Measurements from ENCODE around the gene CBLL1.

CBLL1 gene, protein sequence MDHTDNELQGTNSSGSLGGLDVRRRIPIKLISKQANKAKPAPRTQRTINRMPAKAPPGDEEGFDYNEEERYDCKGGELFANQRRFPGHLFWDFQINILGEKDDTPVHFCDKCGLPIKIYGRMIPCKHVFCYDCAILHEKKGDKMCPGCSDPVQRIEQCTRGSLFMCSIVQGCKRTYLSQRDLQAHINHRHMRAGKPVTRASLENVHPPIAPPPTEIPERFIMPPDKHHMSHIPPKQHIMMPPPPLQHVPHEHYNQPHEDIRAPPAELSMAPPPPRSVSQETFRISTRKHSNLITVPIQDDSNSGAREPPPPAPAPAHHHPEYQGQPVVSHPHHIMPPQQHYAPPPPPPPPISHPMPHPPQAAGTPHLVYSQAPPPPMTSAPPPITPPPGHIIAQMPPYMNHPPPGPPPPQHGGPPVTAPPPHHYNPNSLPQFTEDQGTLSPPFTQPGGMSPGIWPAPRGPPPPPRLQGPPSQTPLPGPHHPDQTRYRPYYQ

DNA sequence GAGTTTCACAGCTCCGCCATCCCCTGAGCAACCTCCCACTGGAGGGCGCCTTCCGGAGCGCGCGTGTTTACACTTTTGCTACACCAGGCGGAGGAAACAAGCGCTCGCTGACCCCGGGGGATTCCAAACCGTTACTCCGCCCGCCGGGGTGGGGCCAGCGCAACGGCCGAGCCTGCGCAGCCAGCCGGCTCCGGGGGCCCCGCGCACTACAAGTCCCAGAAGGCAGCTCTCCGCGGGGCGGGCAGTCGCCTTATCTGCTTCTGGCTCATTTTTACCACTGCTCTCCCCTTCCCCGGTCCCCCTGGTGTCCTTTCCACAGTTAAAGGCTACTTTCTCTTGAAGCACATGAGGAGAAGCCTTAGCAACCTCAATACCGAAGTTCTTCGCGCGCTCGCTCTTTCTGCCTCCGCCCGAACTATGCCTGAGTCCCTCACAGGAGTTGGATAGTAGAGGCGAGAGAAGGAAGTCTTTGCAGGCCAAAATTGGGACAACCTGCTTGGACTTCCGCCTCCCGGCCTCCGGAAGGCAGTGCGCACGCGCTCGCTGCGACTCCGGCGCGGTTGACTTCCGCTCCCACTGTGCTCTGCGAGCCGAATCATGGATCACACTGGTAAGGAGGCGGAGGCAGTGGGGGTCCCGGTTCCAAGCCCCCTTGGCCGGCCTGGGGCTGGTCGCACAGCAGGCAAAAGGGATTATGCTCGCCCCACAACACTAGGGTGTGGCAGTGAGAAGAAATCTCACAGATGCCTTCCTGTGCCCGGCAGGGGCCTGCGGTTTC lies at the start of gene CBLL1:
TSS of gene CBLL1 (plus strand) at position 576 of the 778 bp plus-strand sequence. CDS start at position 598, 22 bp downstream.
- peak; percentile 95 to 97 for DNase-seq

DNA sequence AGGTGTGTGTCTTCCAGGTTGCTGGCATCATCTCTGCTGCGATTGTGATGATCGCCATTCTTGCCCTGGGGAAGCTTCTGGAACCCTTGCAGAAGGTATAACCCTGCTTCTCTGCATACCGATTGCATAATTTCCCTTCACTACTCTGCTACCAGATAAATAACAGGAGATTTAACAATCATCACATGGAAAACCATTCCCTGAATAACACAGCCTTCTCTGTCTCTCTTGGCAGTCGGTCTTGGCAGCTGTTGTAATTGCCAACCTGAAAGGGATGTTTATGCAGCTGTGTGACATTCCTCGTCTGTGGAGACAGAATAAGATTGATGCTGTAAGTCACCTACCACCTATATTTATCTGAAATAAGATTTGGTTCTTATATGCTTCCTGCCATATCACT lies 49.6 kb upstream of the CBLL1 start:
- DNase-seq: no peak

DNA sequence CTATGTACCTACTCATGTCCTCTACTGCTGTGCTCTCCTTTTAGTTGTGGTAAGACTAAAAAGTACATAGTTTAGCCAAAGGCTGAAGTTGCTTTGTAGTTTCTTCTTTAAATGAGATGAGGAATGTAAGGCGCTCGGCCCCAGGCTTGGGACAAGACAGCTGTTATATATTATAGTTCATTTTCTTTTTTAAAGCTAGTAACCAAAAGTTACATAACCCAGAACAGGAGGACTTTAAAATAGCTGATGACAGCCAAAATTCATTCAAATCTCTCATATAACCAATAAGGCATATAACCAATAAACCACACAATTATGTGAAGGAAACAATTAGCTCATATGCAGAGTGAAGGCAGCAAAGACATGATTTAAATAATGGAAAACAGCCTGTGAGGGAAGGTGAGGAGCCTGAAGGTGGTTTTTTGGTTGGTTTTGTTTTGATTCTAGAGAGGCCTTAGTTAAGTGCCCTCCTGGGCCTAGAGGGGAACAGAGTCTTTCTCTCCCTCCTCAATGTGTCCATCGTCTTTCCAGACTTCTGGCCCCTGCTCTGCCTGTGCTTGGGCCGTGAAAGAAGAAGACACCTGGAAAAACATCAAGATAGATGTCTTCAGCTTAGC lies 47.5 kb upstream of the CBLL1 start:
- DNase-seq: no peak

DNA sequence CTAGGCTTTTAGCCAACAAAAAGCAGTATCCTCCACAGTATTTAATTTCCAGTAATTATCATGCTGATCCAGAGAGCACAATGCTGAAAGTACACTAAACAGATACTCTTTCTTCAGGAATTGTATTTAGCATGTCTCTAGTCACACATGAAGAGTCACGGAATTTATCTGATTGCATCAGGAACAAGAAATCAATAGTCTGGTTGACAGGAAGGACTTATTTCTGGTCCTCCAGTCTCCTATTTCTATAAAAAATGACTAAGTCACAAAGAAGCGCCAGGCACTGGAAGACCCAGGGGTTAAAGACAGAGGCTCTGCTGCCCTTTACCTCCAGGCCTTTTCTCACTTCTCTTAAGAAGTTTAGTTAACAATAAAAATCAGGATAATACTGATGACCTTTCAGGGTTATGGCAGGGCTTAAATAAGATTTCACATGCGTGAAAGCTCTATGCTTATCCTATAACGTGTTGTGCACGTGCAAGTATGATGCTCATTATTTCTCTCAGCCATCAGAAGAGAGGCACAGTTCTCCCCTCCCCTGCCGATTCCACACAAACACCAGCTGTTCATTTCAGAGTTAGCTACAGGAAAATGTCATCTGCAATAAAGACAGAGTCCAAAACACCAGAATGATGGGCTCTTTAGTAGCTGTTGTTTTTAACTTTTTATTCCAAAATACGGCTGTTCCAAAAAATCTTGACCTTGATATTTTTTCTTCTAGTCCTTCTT lies 46.5 kb upstream of the CBLL1 start:
- DNase-seq: no peak

DNA sequence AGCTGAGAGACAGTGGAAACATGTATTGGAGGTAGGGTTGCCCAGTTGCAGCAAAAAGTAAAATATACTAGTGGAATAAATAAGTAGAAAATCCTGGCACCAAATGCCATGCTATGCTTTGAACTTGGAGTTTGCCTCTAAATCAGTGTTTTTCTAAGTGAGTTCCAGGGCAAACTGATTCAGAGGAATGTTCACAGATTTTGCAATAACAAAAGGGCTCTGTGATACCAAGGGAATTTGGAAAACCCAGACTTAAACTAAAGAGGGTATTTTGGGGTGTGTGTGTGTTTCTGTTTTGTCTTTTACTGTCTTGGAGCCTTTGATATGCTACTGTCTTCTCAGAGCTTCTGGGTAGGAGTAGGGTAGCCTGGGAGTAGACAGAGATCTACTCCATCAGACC lies 43.4 kb upstream of the CBLL1 start:
- no peak for DNase-seq

DNA sequence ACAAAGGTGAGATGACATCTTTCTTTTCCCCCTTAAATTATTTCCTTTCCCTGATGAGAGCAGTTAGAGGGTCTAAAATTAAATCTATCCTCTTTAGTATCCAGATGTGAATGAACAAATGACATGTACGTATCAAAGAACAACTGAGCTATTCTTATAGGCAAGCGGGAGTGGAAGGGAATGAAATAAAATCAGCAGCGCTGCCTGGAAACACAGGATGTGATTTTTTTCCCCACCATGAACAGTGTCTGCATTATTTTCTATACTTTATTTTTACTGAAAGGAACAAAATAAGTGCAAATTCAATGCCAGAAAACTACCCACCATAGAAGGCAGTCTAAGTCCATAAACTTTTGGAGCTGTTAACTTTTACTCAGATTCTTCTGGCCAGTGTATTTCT lies 42.8 kb upstream of the CBLL1 start:
- DNase-seq: no peak

DNA sequence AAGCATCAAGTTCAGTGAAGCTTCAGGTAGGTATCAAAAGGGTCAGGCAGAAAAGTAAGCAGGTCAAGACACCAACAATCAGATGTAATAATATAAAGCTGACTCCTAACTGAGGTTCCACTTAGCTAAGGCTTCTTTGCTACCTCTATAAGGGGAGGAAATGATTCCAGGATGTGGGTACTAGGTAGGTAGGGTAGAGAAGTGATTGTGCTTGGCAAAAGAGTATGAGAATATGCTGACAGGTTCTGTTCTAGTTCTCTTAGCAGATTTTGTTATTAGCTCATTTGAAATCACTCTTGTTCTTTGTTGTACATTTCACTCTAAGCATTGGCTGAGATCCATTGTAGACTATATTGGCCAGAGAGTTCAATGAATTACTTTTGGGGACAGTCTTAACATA lies 40.7 kb upstream of the CBLL1 start:
- DNase-seq: no peak

DNA sequence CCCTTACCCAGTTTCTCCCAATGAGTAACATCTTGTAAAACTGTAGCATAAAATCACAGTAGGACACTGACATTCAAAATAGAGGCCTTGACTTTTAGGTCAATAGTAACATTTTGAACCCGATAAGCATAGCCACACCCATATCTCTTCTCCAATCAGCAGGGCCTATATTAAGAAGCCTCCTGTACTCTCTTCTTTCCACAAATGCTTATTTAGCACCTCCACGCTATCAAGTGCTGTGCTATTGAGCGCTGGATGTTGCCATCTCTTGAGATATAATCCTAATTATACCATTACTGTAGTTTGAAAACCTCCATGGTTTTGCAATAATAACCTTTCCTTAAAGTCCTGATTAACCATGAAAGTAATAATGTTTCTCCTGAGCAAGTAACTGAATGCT lies 40.1 kb upstream of the CBLL1 start:
- no peak for DNase-seq

DNA sequence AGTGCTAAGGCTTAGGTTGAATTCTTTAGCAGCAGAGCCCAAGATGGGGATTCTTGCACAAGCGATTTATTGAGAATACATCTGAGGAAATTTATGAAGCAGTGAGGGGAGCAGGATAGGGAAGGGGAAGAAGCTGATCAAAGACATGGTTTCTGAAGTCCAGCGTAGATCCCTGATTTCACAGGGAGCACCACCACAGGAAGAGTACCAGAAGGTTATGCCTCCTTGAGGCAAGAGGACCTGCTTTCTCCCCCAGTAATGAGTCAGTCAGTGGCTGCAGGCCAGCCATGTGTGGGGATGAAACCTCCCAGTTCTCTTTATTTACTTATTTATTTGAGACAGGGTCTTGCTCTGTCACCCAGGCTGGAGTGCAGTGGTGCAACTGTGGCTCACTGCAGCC lies 35.0 kb upstream of the CBLL1 start:
- DNase-seq: no peak

DNA sequence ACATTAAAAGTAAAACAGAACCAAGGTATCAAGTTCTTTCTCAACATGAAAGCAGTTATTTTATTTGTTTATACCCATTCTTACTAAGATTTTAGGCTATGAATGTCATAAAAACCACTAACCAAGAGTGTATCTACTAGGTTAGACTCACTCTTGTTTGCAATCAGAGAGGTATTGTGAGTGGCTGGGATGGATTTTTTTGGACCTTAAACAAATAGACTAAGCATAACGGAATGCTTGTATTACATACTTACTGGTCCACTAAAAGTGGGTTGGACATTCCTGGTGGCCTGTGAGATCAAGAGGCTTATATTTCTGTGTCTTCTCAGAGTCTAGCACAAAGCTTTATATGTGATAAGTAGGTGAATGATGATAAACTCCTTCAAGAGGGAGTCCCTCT lies 32.6 kb upstream of the CBLL1 start:
- DNase-seq: no peak

DNA sequence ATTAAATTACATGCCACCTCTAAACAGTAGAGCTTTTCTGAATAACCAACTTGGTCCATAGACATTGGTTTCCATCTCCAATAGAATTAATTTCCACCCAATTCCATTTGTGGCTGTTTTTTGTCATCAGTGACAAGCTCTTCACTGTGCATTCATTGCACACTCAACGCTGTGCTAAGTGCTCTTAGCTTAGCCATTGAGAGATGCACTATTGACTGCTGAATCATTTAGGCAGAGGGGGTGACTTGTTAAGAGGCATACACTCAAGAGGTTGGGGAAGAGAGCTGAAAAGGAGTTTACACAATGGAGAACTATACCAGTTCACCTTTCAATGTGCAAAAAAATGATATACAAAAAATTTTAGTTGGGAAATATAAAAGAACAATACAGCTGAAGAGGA lies 31.9 kb upstream of the CBLL1 start:
- DNase-seq: no peak

DNA sequence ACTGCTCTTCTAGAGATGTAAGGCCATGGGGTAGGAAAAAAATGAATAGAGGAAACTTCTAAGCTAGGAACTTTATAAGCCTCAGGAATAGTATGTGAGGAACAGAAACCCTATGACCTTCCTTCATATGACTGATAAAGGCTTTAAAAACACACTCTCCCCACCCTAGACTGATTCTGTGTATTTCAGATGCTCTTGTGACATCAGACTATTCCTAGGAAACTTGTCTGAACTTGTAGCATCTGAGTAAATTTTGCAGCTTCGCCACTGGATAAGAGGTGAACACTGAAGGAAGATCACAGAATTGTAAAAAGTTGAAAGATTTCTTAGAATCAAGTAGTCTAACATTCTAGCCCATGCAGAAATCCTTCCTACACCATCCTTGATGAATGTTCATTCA lies 31.0 kb upstream of the CBLL1 start:
- DNase-seq: no peak

DNA sequence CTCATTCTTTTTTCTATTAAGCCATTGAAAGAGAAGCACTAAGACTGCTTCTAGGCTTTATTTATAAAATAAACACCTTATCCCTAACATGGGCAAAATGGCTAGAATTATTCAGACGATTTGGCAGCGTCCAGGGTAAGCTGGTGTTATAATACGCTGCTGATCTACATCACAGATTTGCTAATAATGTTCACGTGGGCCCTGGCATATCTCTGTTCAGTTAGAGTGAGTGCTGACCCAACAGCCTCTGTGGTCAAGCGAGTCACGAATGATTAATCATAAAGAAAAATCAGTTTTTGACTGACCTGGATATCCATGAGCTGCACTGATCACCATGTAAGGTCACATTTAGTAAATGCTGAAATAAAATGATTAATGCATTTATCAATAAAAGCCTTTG lies 28.4 kb upstream of the CBLL1 start:
- no peak for DNase-seq

DNA sequence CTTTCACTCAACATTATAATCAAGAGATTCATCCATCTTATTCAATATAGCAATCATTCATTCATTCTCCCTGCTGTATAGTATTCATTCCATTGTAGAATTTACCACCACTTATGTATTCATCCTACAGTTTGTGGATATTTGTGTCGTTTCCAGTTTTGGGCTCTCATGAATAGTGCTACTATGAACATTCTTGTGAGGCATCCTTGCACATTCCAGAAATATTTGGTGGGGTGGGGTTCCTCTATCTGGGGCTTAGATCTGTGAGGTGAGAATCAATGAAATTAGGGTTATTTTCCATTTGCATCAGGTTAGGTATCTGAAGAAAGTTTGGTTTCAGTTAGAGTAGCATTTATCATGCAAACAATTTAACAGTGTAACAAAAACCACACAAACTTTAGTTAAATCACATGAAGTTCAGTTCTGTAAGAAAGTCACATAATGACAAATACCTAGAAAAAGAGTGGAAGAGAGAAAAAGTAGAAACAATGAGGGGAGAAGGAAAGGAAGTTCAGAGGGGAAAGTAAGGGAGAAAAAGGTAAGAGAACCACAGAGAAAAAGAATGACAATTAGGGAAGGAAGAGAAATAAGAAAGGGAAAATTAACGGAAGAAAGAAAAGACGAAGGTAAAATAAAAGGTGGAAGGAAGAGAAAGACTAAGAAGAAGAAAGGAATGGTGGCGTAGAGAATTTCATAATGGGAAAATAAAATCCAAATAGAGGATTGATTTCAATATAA lies 25.3 kb upstream of the CBLL1 start:
- DNase-seq: no peak

DNA sequence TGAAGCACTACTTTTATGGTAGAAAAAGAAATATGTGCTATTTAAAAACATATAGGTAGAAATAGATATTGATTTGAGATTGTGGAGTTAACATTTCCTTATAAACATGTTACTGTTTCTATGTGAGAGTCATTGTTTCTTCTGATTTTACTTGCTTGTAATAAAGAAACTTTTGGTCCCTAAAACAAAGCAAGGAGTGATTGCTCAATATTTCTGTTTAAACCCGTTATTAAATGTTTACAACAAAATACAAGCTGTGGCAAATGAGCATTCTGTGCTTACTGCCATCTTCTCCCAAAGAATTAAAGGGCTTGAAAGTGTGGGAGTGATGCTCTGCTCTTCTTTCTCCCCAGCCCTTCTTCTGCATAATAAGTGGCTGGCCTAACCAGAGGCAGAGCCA lies 22.7 kb upstream of the CBLL1 start:
- no peak for DNase-seq

DNA sequence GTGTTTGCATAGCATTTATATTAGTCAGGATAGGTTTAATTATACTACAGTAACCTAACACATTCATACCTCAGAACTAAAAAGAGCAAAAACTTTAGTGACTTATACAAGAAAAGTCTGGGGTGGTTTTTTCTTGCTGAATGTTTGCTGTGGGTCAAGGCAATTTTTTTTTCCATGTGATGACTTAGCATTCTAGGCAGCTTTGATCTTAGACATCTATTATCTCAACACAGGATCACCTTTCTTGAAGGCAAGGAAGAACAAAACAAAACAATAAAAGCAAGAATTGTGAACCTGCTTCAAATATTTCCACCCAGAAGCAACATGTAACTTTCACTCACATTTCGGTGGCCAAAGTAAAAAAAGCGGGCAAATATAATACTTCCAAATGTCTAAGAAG lies 20.7 kb upstream of the CBLL1 start:
- no peak for DNase-seq

DNA sequence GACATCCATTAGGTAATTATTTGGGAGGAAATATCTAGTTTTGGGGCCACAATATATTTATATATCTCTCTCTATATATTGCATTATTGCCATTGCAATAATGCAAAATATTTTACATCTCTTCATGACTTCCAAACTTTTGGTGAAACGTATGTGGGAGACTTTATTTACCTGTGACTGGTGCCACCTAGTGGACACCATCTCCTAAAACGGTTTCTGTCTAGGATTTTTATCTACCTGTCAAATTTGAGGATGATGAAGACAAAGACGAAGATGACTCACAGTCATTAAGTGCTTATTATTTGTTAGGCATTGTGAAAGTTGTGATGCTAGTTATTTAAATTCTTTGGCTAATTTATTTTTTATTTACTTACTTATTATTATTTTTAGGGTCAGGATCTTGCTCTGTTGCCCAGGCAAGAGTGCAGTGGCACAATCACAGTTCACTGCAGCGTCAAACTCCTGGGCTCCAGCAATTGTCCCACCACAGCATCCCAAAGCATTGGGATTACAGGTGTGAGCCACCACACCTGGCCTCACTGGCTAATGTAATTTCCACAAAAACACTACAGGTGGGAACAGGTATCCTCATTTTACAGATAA lies 18.7 kb upstream of the CBLL1 start:
- DNase-seq: peak; percentile 45 to 60

DNA sequence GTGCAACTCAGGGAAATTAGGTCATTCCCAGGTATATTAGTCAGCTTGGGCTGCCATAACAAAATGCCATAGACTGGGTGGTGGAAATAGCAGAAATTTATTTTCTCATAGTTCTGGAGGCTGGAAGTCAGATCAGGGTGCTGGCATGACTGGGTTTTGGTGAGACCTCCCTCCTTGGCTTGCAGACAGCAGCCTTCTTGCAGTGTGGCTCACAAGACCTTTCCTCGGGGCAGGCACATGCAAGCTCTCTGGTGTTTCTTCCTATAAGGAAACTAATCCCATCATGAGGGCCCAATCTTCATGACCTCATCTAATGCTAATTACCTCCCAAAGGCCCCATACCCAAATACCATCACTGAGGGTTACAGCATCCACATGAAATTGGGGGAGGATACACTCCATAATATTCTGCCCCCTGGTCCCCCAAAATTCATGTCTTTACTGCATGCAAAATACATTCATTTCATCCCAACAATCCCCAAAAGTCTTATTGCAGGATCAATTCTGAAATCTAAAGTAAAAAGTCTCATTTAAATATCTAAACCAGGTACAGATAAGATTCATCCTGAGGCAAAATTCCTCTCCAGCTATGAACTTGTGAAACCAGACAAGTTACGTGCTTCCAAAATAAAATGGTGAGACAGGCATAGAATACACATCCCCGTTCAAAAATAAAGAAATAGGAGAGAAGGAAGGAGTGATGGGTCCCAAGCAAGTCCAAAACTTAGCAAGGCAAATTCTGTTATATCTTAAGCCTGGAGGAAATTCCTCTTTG lies 17.4 kb upstream of the CBLL1 start:
- DNase-seq: no peak

DNA sequence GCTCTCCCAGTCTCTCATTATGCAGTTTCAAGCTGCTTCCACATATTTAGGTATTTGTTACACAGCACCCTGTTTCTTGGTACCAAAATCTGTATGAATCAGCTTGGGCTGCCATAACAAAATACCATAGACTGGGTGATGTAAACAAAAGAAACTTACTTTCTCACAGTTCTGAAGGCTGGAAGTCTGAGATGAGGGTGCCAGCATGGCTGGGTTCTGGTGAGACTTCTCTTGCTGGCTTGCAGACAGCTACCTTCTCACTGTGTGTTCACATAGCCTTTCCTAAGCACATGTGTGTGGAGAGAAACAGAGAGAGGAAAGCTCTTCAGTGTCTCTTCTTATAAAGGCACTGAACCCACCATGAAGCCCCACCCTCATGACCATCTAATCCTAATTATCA lies 15.7 kb upstream of the CBLL1 start:
- no peak for DNase-seq

DNA sequence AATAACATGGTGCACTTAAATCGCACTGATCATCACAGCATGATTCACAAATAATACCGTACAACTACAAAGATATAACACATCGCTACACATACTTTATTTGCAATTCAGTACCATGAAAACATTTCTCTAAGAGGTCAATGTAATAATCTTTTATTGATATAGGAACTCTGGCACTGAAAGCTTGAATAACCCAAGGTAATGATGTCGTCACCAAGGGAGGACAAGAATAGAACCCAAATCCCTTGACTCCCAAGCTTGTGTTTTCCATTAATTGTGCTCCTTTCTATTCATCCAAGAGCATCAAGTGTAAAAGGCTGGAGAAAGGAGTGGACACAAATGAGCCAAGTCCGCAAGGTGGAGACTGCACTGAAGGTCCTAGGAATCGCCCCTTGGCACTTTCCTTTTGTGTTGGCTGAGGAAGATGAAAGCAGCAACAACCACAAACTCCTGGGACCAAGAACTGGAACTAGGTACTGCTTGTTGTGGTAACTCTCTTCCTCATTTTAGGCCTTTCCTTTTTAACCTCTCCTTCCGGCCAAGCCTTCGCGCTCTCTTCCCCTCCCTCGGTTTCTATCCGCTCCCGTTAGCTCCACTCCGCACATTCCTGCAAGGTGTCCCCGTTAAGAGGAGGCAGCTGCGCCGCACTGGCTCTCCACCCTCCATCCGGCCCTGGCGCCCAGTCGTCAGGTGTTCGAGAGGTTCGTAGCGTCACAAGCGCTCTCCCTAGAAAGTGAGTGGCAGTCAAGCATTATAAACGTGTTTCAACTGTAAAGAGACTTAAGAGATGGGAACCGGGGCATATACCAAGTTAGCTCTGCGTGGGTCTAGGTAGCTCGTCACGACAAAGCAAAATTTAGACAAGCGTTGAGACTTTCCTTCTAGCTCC lies 1.0 kb upstream of the CBLL1 start:
- DNase-seq: no peak

Measured in CD4-positive, alpha-beta T cell treated with Interferon alpha-2 for 1 hour (primary cell).